HG03045 (cell line): Measurements from ENCODE around the gene RPS6KA5.

Source experiments
- ATAC-seq: cut with Tn5 transposase; IDR thresholded peaks from one replicate; pipeline ENCODE4 v1.9.1; 2021; ENCODE audit warnings: mild to moderate bottlenecking, moderate library complexity; ENCODE audit not compliant: unreplicated experiment

The RPS6KA5 gene

GRCh38 chr14:90812109-90812508 lies 248.3 kb downstream of the RPS6KA5 start:
- no peak for ATAC-seq

- no peak for ATAC-seq
Measured at GRCh38 chr14:90811641-90812040, 248.8 kb downstream of the RPS6KA5 start.

- ATAC-seq = no peak
Measured at GRCh38 chr14:90810806-90811205, 249.6 kb downstream of the RPS6KA5 start.

- no peak for ATAC-seq
Measured at GRCh38 chr14:90809530-90810312, 250.7 kb downstream of the RPS6KA5 start.

- ATAC-seq = no peak
Measured at GRCh38 chr14:90808759-90809529, 251.5 kb downstream of the RPS6KA5 start.

- no peak for ATAC-seq
Measured at GRCh38 chr14:90807060-90807459, 253.4 kb downstream of the RPS6KA5 start.

- no peak for ATAC-seq
Measured at GRCh38 chr14:90805662-90806540, 254.5 kb downstream of the RPS6KA5 start.

- ATAC-seq = no peak
Measured at GRCh38 chr14:90805084-90805391, 255.4 kb downstream of the RPS6KA5 start.

GRCh38 chr14:90804292-90805083 lies 256.0 kb downstream of the RPS6KA5 start:
- no peak for ATAC-seq

- no peak for ATAC-seq
Measured at GRCh38 chr14:90803249-90803648, 257.2 kb downstream of the RPS6KA5 start.

- no peak for ATAC-seq
Measured at GRCh38 chr14:90799420-90799819, 261.0 kb downstream of the RPS6KA5 start.

GRCh38 chr14:90797919-90798318 lies 262.5 kb downstream of the RPS6KA5 start:
- no peak for ATAC-seq
